AG09319 (cell line): ENCODE results near the gene MSRB1.
"Not testable (repeated sequence)": the region's sequence is repeated elsewhere in the genome, so short reads cannot be mapped to it uniquely, and the experiment has no call there.

Source experiments
- DNase-seq: peaks from one replicate; pipeline ENCODE4 v3.0.0-alpha.2; 2010; ENCODE audit warnings: low read depth; ENCODE audit errors: extremely low read depth
- TF ChIP-seq, protein P1 (sequence below): IDR thresholded peaks from 2 replicates; pipeline ENCODE4 v1.5.1; 2011; ENCODE audit warnings: low read depth, mild to moderate bottlenecking, inconsistent platforms, low read length, moderate library complexity

Gene MSRB1

DNA sequence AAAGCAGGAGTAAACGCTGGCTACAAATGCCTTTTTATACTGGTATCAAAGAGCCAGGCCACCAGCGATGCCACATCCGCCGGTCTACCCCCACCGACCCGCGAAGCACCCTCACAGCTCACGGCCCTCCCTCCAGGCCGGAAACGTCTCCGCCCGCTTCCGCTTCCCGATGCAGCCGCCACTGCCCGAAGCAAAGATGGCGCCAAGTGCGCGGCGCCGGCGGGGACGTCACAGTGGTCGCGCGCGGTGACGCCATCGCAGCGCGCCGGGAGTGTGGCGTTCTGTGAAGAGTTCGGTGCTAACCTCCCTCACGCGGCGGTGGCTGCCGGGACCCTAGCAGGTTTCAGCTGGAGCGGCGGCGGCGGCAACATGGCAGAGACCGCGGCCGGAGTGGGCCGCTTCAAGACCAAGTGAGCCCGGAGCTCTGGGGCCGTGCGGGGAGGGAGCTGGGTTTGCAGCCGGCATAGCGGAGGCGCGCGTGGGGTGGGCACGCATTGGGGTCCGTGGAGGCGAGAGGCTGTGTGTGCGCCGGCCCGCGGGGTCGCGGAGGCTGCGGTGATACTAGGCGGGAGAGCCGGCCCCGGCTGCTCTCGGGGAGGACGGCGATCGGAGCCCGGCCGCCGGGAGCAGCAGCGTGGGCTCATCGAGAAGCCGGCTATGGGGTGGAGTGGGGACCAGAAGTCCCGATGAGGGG lies 28.9 kb upstream of the MSRB1 start, which contains the start of gene TBL3:
Gene TBL3, plus strand, starts transcription at position 258 of the 694 bp plus-strand sequence. Its CDS starts 112 bp downstream, at position 370.
- TF ChIP-seq, protein P1, sequence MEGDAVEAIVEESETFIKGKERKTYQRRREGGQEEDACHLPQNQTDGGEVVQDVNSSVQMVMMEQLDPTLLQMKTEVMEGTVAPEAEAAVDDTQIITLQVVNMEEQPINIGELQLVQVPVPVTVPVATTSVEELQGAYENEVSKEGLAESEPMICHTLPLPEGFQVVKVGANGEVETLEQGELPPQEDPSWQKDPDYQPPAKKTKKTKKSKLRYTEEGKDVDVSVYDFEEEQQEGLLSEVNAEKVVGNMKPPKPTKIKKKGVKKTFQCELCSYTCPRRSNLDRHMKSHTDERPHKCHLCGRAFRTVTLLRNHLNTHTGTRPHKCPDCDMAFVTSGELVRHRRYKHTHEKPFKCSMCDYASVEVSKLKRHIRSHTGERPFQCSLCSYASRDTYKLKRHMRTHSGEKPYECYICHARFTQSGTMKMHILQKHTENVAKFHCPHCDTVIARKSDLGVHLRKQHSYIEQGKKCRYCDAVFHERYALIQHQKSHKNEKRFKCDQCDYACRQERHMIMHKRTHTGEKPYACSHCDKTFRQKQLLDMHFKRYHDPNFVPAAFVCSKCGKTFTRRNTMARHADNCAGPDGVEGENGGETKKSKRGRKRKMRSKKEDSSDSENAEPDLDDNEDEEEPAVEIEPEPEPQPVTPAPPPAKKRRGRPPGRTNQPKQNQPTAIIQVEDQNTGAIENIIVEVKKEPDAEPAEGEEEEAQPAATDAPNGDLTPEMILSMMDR: no peak
- peak; percentile 74 for DNase-seq

DNA sequence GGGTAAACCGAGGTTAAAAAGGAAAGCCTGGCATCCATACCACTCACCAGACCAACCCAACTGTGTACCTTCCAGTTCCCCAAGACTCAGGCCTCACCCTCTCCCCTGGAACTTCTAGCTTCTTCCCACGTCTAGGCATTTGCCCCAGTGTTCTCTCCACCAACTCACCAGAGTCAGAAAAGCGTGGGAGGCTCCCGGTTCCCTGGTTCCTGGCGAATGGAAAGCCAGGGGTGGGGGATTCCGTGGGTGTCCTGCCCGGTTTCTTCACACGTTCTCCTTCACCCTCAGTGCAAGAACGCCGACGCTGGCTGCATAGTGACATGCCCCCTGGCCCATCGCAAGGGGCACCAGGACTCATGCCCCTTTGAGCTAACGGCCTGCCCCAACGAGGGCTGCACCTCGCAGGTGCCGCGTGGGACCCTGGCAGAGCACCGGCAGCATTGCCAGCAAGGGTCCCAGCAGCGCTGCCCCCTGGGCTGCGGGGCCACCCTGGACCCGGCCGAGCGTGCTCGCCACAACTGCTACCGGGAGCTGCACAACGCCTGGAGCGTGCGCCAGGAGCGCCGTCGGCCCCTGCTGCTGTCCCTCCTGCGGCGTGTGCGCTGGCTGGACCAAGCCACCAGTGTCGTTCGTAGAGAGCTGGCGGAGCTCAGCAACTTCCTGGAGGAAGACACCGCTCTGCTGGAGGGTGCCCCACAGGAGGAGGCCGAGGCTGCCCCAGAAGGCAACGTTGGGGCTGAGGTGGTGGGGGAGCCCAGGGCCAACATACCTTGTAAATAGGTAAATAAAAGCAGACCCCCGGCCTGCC lies 25.4 kb upstream of the MSRB1 start:
- no peak for DNase-seq
- TF ChIP-seq, protein P1: no peak

DNA sequence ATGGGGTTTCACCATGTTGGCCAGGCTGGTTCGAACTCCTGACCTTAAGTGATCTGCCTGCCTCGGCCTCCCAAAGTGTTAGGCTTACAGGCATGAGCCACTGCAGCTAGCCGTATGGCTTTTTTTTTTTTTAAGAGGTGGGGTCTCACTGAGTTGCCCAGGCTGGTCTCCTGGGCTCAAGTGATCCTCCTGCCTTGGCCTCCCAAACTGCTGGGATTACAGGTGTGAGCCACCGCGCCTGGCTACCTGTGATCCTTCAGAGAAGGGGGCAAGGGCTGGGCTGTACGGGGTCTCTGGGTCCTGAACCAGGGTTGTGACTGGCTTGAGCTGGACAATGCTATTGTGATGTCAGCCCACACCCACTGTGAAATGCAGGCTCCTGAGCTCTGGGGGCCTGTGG lies 23.5 kb upstream of the MSRB1 start, which contains the start of gene RNF151:
Gene RNF151, plus strand, starts transcription at position 397 of the 400 bp plus-strand sequence. CDS start 26 bp downstream, outside the sequence.
- DNase-seq: no peak
- TF ChIP-seq, protein P1: no peak

DNA sequence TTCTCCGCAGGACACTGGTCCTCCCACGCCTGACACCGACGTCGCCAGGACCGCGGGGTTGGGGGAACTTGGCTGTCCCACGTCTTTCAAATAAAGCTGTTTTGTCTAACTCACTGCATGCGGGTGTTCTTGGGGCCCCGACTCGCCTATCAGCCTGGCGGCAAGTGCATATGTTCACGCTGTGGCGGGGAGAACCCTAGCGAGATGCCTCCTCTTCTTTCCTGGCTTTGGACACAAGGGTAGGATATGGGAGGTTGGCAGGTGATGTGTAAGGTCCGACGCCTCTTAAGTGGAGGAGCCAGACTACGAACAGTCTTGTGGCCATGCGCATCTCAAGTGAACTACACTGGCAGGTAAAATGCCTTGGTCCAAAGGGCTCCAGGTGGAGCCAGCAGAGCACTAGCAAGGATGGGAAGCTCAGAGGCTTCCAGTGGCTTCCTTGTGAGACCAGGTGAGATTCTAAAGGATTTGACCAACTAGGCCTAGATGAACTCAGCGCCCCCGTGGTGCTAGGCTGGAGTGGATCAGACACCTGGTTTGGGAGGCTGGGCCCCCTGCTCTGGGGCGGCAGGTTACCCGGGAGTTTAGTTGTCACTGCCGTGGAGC lies 22.5 kb upstream of the MSRB1 start:
- DNase-seq: no peak
- TF ChIP-seq, protein P1: no peak

DNA sequence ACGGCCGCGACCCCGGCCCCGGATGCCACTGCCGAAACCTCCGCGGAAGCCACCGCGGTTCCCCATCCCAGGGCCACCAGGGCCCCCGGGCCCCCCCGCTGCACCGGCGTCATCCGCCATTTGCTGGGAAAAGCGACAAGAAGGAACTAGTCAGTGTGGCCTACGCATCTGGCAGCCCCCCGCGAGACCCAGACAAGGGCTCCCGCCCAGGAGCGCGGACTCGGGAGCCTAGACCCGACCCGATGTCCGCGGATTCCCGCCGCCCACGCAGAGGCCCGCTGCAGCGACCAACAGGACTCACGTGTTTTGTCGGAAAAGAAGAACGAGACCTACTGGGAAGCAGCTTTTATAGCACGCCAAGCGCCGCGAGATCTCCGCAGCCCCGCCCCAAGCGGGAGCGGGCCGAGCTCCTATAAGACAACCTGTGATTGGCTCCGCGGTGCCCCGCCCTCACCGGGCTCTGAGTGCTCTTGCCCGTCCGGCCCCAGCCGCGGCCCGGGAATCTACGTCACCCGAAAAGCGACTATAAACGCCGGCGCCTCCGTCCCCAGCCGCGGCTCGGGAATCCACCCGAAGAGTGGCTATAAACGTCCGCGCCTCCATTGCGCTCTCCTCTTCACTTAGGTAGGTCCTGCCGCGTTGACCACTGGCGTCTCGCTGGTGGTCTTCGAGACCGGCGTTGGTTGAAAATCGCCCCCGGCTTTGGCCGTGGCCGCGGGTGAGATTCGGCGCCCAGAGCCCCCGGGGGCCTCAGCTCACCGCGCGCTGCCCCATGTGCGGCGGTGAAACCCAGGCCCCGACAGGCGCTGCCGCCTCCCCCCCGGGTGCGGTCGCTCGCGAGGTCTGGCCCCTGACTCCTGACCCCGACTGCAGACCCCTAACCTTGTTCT lies 21.8 kb upstream of the MSRB1 start, which contains the start of gene RPS2:
Gene RPS2, minus strand, starts transcription at position 321 of the 890 bp plus-strand sequence. Its CDS starts 201 bp downstream, at position 120.
- DNase-seq: peak; percentile 99
- TF ChIP-seq, protein P1: no peak

DNA sequence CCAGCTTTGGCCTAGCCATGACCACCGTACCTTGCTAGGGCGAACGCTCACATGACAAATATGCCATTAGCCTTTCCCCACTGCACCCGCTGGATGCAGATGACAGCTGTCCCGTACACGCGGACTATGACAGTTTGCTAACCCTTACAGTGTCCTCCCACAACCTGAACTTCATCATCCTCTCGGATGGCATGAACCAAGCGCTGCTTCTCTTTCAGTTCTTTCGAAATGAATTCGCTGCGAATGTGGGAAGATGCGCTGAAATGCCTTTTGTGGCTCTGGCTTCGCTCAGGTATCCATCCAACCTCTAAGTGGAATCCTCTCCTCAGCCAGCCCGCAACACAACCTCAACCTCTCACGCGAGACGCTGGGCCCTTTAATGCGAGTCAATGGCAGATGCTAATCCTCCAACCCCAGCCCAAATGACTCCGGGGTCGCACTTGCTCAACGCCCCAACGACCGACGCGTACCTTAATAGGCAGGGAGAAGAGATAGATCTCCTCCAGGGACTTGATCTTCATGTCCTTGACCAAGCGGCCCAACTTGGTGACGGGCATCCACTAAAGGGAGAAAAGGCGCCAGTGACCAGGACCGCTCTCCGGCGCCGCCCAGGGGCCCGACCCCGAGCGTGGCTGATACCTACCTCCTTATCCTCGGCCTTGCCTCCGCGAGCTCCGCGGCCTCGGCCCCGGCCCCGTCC lies 21.0 kb upstream of the MSRB1 start:
- no peak for DNase-seq
- TF ChIP-seq, protein P1: no peak

DNA sequence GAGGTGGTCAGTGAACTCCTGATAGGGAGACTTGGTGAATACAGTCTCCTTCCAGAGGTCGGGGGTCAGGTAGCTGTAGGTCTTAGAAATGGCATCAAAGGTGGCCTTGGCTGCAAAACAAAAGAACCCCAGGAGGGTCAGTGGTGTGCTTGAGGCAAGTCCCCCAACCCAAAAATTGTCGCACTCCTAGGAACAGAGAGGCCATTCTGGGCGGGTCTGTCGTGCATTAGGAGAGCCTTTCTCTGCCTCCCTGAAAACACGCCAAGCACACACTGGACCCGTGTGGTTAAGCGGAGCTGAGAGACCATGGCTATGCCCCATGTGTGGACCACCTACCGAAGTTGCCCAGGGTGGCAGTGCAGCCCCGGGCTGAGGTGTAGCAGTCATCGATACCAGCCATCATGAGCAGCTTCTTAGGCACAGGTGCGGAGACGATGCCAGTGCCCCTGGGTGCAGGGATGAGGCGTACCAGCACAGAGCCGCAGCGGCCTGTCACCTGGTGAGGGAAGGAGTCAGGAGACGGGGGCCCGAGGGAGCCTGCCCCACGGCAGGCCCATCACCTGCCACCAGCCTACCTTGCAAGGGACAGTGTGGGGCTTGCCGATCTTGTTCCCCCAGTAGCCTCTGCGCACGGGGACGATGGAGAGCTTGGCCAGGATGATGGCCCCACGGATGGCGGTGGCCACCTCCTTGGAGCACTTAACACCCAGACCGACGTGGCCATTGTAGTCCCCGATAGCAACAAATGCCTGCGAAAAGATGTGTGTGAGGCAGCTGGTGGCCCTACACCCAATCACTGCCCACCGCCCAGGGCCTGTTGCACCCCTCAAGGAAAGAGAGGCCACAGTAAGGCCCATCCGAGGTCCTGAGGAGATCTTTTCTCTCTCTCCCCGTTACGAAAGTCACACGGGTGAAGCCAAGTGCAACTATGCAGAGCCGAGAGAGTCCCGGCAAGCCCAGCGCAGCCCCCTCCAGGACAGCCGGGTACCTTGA lies 19.5 kb upstream of the MSRB1 start:
- not testable (repeated sequence) for DNase-seq
